Measurements from ENCODE around the gene UBP1.
"Not testable (repeated sequence)": the region's sequence is repeated elsewhere in the genome, so short reads cannot be mapped to it uniquely, and the experiment has no call there.

UBP1 gene

DNA sequence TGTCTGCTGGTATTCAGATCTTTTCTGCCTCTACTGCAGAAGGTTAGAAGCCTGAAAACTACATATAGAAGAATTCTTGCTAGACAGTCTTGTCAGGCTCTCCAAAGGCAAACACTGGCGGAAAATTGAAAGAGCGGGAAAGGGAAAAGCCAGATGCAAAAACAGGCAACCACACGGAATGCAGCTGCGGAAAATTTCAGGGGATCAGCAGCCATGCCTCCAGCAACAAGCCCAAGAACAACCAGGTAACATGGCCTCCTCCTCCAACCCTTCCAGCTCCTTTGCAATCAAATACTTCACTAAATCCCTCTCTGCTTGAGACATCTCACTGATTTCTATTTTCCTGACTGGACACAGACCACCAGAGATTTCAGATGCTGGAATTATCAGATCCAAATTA lies 9.6 kb downstream of the UBP1 start:
- DNase-seq: no peak

DNA sequence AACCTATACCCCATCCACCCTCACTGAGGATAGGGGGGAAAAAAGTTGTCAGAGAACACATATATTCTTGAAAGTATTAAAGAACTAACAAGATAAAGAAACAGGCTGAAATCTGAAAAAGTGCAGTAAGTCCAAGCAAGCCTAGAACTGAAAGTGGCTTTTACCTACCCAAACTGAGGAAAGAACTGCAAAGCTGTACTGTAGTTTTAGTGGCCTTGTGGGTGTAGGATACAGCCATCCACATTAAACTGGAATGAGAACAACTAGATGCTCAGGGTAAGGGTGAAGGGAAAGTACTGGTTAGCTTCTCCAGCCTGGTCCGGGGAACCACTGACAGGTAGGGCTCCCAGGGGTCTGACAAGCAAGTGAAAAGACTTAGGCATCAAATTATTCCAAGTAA lies 10.1 kb downstream of the UBP1 start:
- no peak for DNase-seq

DNA sequence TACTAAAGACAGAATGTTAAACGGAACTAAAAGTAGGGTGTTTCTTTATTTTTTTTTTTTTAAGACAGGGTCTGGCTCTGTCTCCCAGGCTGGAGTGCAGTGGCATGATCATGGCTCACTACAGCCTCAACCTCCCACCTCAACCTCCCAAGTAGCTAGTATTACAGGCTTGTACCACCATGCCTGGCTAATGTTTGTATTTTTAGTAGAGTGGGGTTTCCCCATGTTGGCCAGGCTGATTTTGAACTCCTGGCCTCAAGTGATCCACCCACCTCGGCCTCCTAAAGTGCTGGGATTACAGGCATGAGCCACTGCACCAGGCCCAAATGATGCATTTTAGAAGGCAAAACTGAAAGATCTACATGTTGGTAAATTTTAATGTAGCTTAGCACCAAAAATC lies 10.9 kb downstream of the UBP1 start:
- DNase-seq: not testable (repeated sequence)

DNA sequence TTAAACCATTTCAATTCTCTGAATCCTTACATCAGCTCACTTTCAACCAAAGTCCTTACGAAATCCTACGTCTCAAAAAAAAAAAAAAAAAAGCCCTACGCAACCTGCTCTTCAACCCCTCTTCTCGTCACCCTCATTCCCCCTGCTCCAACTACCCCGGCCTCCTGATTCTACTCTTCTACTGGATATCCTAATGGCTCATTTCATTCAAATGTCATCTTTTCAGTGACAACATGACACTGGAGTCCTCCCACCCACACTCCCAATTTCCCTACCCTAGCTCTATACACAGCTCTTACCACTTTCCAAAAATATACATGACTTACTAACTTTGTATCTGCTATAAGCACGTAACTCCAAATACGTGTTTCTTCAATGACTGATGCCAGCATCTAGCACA lies 11.5 kb downstream of the UBP1 start:
- no peak for DNase-seq

DNA sequence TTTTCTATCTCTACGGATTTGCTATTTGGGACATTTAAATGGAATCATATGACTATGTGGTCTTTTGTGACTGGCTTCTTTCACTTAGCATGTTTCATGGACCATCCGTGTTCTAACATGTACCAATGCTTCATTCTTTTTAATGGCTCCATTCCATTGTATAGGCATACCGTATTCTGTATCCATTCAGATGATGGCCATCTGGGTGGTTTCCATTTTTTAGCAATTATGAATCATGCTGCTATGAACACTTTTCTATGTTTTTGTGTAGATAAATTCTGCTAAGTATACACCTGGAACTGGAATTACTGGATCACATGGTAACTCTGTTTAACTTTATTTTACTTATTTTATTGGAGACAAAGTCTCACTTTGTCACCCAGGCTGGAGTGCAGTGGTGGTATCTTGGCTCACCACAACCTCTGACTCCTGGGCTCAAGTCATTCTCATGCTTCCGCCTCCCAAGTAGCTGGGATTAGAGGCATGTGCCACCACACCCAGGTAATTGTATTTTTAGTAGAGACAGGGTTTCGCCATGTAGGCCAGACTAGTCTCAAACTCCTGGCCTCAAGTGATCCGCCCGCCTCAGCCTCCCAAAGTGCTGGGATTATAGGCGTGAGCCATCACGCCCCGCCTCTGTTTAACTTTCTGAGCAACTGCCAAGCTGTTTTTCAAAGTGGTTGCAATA lies 13.4 kb downstream of the UBP1 start:
- DNase-seq: no peak

DNA sequence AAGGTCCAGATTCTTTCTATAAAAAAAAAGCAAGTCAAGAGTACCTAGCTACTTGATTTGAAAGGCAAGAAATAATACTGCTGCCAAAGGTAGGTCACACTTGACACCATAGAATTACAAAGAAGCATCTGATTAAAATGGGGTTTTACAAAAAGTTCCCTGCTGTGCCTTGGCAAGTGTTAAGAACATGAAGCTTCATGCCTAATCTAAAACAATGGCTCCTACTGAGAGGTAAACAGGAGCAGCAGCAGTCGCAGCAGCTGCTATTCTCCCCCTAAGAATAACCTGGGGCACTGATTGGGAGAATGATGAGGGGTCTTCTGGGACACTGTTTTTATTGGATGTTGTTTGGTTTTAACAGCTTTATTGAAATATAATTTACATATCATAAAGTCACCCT lies 14.1 kb downstream of the UBP1 start:
- DNase-seq: no peak

DNA sequence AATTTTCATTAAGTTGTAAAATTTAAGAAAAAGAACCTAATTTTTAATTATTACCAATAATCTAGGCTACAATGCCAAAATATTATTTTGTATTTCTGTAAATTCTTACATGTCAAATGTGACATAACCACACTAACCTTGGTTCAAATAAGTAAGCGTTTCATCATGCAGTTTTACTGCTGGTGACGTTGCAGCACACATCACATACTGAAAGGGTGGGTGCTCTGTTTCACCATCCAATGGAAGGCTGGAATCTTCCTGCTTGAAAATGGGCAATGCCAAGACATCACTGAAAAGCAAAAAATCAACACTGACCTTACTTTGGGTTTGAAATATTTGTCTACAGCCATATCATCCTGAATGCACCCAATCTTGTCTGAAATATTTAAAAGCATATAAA lies 14.8 kb downstream of the UBP1 start:
- no peak for DNase-seq

DNA sequence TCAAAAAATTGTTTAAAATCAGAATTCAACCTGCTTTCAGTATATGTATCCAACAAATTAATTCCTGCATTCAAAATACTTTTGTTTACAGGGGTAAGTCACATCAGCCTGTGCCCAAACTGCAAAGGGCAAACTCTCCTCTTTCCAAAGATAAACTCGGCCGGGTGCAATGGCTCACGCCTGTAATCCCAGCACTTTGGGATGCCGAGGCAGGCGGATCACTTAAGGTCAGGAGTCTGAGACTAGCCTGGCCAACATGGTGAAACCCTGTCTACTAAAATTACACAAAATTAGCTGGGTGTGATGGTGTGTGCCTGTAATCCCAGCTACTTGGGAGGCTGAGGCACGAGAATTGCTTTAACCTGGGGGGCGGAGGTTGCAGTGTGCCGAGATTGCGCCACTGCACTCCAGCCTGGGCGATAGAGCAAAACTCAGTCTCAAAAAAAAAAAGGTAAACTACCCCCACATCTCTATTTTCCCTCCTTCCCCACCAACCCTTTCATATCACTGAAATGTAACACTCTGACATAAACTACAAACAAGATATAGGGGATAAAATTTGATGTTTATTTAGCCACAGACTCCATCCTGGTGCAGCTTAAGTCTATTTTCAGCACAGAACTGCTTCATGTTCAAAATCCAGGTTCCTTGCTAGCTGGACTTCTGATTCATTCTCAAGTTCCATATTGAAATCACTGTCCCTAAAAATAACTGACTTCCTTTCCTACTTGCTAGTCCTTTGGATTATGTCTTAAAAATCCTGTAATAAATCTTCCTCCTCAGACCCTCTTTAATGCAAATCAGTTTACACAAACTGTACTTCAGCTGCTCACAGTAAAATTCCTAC lies 15.4 kb downstream of the UBP1 start:
- no peak for DNase-seq

DNA sequence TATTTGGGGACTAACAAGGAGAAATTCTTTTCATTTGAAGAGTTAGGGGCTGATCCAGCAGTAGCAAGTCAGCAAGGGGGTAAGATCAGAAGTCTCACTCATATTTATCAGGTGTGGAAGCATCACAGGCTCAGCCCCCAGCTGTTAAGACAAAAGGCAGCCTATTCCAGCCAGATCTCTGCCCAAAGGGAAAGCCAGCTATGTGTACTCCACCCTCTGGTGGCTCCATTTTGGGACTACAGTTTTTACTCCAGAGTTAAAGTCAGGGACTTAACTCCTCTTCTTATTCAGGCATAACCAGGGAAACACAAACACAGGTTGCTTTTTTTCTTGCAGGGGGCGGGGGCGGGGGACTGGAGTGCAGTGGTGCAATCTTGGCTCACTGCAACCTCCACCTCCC lies 19.2 kb downstream of the UBP1 start:
- no peak for DNase-seq

DNA sequence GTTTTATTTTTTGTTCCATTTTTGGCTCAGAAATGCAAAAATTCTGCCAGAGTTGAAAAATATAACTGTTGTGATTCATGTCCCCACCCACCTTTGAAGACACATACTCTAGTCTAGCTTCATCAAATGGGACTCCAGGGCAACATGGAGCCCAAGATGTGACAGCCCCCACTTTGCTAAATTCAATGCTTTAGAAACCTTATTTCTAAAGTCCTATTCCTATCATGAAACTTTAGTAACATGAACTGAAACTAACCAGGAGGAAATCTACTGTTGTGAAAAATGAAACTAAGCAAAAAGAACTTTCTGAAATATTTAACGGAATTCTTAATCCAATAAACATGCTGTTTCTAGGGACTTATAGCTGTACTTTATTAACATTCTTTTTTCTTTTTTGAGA lies 20.3 kb downstream of the UBP1 start:
- no peak for DNase-seq

DNA sequence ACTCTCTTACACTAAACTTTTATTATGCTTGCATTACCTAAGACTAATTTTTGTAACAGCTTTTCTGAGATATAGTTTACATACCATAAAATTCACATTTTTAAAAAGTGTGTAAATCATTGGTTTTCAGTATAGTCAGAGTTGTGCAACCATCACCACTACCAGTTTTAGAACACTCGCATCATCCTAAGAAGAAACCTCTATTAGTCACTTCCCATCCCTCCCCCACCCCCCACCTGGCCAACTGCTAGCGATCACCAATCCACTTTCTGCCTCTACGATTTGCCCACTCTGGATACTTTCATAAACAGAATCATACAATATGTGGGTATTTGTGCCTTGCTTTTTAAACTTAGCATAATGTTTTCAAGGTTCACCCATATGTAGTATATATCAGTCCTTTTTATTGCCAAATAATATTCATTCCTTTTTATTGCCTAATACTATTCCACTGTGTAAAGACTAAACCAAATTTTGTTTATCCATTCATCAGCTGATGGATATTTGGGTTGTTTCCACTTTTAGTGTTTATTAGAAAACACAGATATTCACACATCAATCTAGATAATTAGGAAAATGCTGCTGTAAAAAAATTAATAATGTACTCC lies 23.0 kb downstream of the UBP1 start:
- DNase-seq: no peak

DNA sequence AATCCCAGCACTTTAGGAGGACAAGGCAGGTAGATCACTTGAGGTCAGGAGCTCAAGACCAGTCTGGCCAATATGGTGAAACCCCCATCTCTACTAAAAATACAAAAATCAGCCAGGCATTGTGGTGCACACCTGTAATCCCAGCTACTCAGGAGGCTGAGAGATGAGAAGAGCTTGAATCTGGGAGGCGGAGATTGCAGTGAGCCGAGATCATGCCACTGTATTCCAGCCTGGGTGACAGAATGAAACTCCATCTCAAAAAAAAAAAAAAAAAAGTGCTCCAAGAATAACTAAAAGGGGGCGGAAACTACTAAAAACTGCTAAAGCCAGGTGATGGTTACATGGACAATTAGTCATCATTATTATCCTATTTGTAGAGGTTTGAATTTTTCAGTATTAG lies 29.4 kb downstream of the UBP1 start:
- DNase-seq: not testable (repeated sequence)

DNA sequence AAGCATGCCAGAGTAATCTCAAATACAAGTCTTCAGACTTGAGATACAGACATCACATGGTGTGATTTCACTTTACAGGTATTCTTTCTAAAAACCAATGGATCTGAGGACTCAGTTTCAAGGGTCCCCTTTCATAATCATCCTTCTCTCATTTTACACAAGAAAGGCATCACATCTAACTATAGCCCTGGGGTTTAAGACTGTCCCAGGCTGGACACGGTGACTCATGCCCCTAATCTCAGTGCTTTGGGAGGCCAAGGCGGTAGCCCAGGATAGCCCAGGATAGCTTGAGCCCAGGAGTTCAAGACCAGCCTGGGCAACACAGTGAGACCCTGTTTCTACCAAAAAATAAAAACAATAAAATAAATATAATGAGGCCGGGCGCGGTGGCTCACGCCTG lies 36.4 kb downstream of the UBP1 start:
- no peak for DNase-seq

DNA sequence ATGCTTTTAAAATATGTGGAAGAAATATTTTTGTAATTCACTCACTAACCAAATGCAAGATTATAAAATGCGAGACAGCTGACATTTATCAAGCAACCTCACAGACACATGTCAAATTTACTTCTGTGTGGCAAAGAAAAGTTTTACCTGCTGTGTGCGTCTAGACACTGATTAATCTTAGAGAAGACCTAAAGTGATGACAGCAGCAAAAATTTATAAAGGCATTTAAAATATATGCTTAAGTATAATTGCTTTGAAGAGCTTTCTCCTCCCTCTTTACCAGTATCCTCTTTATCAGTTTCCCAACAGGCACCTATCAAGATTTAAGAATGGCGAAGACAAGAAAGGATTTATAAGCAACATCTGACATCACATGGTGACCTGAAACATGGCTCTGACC lies 37.3 kb downstream of the UBP1 start:
- DNase-seq: no peak

DNA sequence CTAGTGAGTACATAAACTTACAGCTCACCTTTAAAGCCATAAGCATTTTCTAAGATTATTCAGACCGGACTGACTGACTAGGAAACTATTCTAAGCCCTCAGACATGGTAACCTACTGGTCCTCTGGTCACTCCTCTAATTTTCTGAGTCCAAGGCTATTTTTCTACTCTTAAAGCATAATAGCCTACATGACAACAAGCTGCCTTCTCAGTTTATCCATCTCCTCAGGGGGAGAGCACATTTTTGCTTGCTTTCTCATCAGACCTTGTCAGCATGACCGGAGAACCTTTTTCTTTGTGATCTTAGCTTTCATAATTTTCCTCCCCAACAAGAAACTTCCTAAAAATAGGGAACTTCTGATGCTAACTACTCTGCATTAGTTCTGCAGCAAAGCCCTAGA lies 38.4 kb downstream of the UBP1 start:
- DNase-seq: no peak

DNA sequence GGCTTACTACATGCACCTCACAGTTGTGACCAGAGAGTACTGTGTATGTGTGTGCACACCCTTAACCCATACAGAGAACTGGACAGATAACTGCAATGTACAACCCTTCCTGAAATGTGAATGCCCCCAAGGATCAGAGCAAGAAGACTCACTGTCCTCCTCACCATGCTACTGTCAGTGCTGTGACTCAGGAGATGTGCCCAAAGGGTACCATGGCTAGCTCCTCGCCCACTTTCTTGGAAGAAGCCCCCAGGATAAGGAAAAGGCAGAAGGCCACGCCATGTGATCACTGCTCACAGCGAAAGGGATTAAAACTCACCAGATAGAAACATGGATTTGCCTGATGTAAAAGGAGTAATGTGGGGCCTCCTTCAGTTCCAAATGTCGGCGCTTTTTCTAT lies 41.8 kb downstream of the UBP1 start:
- no peak for DNase-seq

DNA sequence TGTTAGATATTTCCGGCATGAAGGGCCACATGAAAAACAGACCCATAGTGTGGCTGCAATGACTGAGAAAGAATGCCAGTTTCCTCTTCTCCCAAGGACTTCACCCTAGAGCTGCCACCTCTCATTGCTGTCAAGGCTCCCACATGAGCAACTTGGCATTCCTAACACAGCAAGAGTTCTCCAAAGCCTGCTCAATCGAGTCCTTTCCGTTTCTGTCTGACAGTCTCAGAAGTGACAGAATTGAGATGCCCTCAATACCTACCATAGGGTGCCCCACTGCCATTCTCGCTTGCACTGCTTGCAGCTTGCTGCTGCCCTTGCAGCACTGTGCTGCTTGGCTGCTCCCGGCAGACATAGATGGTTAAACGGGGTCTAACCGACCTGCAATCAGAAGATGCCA lies 44.3 kb downstream of the UBP1 start:
- DNase-seq: no peak

DNA sequence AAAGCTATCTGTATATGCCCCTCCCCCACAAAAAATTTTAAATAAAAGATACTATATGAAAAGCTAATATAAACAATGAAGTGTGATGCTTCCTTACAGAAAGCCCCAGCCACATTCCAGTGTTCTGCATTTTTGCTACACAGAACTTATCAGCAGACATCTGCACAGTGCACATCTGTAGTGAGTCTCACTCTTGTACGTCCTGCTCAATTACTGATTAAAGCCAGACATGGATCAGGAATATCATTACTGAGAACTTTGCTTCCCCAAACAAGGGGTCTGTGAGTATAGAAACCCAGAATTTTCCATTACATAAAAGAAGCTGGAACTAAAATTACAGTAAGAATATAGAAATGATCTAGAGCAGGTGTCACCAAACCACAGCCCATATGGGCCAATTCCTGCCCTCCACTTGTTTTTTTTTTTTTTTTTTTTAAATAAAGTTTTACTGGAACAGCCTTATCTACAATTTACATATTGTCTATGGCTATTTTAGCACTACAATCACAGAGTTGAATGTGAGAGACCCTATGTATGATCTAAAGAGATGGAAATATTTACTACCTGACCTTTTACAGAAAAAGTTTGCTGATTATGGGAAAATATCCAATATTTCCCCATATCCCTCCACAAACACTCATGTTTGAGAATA lies 45.7 kb downstream of the UBP1 start:
- DNase-seq: no peak

DNA sequence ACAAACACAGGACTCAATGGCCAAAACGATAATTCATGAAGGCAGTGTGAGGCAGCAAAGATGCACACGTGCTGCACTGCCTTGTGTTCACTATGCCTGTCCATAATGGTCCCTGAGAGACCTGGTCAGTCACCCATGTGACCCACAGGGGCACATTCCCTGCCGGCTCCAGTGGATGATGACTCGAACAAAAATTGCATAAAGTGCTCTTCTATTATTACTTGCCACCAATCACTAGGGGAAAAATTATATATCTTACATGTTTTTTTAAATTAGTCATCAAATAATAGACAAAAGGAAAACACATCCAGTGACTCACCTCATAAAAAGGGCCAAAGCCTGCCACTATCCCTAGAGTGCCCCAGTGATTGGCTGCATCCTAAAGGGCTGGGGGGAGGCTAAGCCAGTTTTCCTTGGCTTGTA lies 47.5 kb downstream of the UBP1 start:
- DNase-seq: no peak

DNA sequence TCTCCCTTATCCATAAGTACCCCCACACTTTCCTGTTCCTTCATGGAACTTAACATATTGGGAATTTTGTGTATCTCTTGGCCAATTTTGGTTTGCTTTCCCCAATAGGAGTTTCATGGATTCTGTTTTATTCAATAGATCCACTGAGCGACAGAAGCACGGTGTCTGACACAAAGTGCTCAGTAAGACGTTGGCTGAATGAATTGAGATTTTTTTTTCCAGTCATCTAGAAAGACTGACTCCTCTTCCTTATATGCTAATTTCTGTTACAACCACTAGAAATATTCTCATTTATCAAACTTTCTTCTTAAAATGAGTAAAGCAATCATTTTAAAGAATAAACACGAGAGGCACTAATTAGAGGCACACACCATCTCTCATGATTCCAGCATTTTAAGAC lies 48.1 kb downstream of the UBP1 start:
- no peak for DNase-seq

DNA sequence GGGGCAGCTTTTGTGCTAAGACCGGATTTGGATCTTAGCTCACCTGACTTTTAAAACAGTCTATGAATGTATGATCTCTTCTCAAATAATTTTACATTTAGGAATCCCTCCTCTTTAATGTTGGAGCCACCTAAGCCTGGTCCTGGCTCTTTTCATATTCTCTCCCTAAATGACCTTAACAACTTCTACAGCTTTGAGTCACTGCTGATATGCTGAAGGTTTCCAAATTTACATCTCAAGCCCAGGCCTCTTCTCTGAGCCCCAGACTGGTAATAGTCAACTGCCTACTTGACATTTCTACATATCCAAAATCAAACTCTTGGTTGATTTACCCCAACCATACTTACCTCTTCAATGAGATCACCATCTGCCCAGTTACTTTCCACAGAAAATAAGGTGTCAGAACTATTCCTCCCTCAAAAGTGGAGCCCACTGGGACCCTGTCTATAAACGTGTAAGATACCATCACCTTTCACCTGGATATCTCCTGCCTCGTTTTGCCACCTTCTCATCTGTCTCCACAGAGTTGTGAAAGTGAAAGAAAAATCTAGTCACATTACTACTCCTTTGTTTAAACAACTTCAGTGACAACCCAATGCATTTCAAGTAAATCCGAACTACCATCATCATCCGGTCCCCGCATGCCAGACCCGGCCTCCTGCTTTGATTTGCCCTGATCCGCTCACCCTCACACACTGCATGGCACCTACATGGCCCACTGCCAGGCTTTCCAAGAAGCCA lies 48.8 kb downstream of the UBP1 start:
- DNase-seq: no peak

DNA sequence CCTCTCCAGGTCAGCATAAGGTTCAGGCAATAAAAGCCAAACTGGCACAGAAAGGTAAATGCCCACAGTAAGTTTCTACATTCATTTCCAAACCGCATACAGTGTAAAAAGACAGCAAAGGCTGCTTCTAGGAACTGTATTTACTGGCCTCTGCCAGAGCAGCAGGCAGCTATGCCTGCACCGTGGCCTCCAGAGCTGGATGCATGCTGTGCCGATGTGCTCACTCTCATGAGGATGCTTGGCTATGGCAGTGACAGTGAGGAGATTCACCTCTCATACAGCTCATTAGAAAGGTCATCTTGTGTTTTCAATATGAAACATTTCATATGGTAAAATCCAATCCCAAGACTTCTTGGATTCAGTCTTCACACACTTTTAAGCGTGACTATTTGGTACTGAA lies 50.3 kb downstream of the UBP1 start:
- DNase-seq: no peak

Measured in effector CD4-positive, alpha-beta T cell (primary cell).